ENCODE measurements around the gene CASK.

DNA sequence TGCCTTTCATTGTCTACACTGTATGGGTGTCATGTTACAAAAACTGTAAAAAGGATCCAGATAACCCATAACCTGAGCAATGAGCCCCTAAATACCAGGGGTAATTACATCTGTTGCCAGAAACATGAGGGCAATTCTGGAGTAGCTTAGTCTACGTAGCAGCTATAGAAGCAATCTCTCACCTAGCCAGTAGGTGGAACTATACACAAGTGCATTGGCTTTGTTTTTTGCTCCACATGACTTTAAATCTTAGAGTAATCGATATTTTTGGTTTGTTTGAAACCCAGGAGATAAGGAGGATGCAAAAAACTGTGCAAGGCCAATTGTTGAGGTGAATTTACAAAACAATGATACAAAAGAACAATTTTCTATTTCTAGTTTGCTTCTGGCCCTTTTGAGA, 141.9 kb downstream of the CASK start:
- TF ChIP-seq POLR2AphosphoS5 (IDR thresholded peaks at IDR 0.05; ENCODE audit: low read depth) (no peak), GABPA (IDR thresholded peaks at IDR 0.05; ENCODE audit: low read depth) (no peak), SPI1 (IDR thresholded peaks at IDR 0.05; ENCODE audit: borderline replicate concordance, low read depth) (no peak)
- TF ChIP-seq, protein P1, sequence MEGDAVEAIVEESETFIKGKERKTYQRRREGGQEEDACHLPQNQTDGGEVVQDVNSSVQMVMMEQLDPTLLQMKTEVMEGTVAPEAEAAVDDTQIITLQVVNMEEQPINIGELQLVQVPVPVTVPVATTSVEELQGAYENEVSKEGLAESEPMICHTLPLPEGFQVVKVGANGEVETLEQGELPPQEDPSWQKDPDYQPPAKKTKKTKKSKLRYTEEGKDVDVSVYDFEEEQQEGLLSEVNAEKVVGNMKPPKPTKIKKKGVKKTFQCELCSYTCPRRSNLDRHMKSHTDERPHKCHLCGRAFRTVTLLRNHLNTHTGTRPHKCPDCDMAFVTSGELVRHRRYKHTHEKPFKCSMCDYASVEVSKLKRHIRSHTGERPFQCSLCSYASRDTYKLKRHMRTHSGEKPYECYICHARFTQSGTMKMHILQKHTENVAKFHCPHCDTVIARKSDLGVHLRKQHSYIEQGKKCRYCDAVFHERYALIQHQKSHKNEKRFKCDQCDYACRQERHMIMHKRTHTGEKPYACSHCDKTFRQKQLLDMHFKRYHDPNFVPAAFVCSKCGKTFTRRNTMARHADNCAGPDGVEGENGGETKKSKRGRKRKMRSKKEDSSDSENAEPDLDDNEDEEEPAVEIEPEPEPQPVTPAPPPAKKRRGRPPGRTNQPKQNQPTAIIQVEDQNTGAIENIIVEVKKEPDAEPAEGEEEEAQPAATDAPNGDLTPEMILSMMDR (IDR thresholded peaks at IDR 0.05; ENCODE audit: insufficient read depth, low read length), result peak; percentile 45
- TF ChIP-seq, protein P2, sequence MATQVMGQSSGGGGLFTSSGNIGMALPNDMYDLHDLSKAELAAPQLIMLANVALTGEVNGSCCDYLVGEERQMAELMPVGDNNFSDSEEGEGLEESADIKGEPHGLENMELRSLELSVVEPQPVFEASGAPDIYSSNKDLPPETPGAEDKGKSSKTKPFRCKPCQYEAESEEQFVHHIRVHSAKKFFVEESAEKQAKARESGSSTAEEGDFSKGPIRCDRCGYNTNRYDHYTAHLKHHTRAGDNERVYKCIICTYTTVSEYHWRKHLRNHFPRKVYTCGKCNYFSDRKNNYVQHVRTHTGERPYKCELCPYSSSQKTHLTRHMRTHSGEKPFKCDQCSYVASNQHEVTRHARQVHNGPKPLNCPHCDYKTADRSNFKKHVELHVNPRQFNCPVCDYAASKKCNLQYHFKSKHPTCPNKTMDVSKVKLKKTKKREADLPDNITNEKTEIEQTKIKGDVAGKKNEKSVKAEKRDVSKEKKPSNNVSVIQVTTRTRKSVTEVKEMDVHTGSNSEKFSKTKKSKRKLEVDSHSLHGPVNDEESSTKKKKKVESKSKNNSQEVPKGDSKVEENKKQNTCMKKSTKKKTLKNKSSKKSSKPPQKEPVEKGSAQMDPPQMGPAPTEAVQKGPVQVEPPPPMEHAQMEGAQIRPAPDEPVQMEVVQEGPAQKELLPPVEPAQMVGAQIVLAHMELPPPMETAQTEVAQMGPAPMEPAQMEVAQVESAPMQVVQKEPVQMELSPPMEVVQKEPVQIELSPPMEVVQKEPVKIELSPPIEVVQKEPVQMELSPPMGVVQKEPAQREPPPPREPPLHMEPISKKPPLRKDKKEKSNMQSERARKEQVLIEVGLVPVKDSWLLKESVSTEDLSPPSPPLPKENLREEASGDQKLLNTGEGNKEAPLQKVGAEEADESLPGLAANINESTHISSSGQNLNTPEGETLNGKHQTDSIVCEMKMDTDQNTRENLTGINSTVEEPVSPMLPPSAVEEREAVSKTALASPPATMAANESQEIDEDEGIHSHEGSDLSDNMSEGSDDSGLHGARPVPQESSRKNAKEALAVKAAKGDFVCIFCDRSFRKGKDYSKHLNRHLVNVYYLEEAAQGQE (IDR thresholded peaks at IDR 0.05; ENCODE audit: insufficient replicate concordance, low read depth), result no peak
